ENCODE data around the gene SLC35E2B. TPM values are rescaled to one million over a fixed set of nuclear protein-coding genes. Genes with fewer than 3 reads are reported as not detected.
"Not testable (repeated sequence)": the region's sequence is repeated elsewhere in the genome, so short reads cannot be mapped to it uniquely, and the experiment has no call there.

Gene SLC35E2B
- polyA plus RNA-seq, 3 donors, result 12.2 to 29.2 (median 17.7) TPM

DNA sequence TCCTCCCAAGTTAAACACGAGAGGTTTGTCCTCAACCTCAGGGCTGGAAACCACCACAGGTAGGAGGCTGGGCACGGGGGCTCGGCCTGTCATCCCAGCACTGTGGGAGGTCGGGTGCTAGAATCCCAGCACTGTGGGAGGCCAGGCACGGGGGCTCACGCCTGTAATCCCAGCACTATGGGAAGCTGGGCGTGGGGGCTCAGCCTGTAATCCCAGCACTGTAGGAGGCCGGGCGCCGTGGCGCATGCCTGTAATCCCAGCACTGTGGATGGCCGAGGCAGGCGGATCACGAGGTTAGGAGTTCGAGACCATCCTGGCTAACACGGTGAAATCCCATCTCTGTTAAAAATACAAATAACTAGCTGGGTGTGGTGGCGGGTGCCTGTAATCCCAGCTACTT is 38.3 kb upstream of the SLC35E2B start:
- H3K27ac ChIP-seq (ENCODE audit: low read depth in 1 of 2, low read length in 2 of 2), result no peak overlapping the region
- no peak overlapping the region for H2AFZ ChIP-seq (ENCODE audit: insufficient read depth, low read depth, low read length, poor library complexity, severe bottlenecking)
- H3K4me3 ChIP-seq (replicated peaks in 1 of 3; ENCODE audit: low read depth in 2 of 3, low read length in 3 of 3), result no peak overlapping the region
- intact Hi-C loops (cut with micrococcal nuclease), result no loop called here
- Mint-ChIP-seq H3K27ac (peak overlapping the region in 1 of 7 donors; percentile 26), H3K9me3 (peaks cover 0 to 1% (median 0%) of the 10 kb centered on the region in 7 donors), H3K4me3 (no peak overlapping the region), H3K27me3 (ENCODE audit: low read depth in 3 of 3) (no peaks in the 10 kb centered on the region), H3K4me1 (peaks cover 9% of the 10 kb centered on the region), H3K36me3 (peaks cover 31 to 59% of the 10 kb centered on the region in 2 donors)
- peaks cover 16 to 33% of the 10 kb centered on the region in 2 donors for H3K36me3 ChIP-seq (replicated peaks in 1 of 2; ENCODE audit: control insufficient read depth in 1 of 2, insufficient read depth in 2 of 2, low read length in 2 of 2)
- no peaks in the 10 kb centered on the region for H3K9me3 ChIP-seq (replicated peaks in 1 of 2; ENCODE audit: control insufficient read depth in 1 of 2, insufficient read depth in 1 of 2, low read length in 2 of 2)
- H3K27me3 ChIP-seq (ENCODE audit: control insufficient read depth in 2 of 2, insufficient read depth in 2 of 2, low read length in 2 of 2), result no peaks in the 10 kb centered on the region
- H4K20me1 ChIP-seq (ENCODE audit: insufficient read depth, low read length), result no peaks in the 10 kb centered on the region
- no peaks in the 10 kb centered on the region for H3K79me2 ChIP-seq (ENCODE audit: insufficient read depth, low read length)
- no peak overlapping the region for H3K4me2 ChIP-seq (replicated peaks; ENCODE audit: extremely low read depth, low read length, poor library complexity, severe bottlenecking)
- no peak for DNase-seq
- H3K4me1 ChIP-seq (ENCODE audit: control insufficient read depth in 1 of 2, insufficient read depth in 2 of 2, low read length in 2 of 2), result peaks cover 0 to 4% of the 10 kb centered on the region in 2 donors
- WGBS (ENCODE audit: insufficient coverage), result 98% methylated on average over 11 of the region's 17 CpGs
- TF ChIP-seq, protein P1, sequence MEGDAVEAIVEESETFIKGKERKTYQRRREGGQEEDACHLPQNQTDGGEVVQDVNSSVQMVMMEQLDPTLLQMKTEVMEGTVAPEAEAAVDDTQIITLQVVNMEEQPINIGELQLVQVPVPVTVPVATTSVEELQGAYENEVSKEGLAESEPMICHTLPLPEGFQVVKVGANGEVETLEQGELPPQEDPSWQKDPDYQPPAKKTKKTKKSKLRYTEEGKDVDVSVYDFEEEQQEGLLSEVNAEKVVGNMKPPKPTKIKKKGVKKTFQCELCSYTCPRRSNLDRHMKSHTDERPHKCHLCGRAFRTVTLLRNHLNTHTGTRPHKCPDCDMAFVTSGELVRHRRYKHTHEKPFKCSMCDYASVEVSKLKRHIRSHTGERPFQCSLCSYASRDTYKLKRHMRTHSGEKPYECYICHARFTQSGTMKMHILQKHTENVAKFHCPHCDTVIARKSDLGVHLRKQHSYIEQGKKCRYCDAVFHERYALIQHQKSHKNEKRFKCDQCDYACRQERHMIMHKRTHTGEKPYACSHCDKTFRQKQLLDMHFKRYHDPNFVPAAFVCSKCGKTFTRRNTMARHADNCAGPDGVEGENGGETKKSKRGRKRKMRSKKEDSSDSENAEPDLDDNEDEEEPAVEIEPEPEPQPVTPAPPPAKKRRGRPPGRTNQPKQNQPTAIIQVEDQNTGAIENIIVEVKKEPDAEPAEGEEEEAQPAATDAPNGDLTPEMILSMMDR (IDR thresholded peaks at IDR 0.05), result no peak
- no peak overlapping the region for H3K9ac ChIP-seq (ENCODE audit: insufficient read depth, low read length, poor library complexity, severe bottlenecking)

GRCh38 chr1:1730230-1730629 is 37.6 kb upstream of the SLC35E2B start:
- H3K27me3 Mint-ChIP-seq (ENCODE audit: low read depth in 3 of 3); intact Hi-C loops (cut with micrococcal nuclease); H3K27ac ChIP-seq (ENCODE audit: low read depth in 1 of 2, low read length in 2 of 2); H4K20me1 ChIP-seq (ENCODE audit: insufficient read depth, low read length); H3K9me3 Mint-ChIP-seq; DNase-seq; H3K4me1 Mint-ChIP-seq; H3K4me1 ChIP-seq (ENCODE audit: control insufficient read depth in 1 of 2, insufficient read depth in 2 of 2, low read length in 2 of 2); H3K9ac ChIP-seq (ENCODE audit: insufficient read depth, low read length, poor library complexity, severe bottlenecking); H3K79me2 ChIP-seq (ENCODE audit: insufficient read depth, low read length); H3K4me3 ChIP-seq (replicated peaks in 1 of 3; ENCODE audit: low read depth in 2 of 3, low read length in 3 of 3); H3K4me2 ChIP-seq (replicated peaks; ENCODE audit: extremely low read depth, low read length, poor library complexity, severe bottlenecking); H3K4me3 Mint-ChIP-seq; H3K27me3 ChIP-seq (ENCODE audit: control insufficient read depth in 2 of 2, insufficient read depth in 2 of 2, low read length in 2 of 2); H2AFZ ChIP-seq (ENCODE audit: insufficient read depth, low read depth, low read length, poor library complexity, severe bottlenecking); H3K9me3 ChIP-seq (replicated peaks in 1 of 2; ENCODE audit: control insufficient read depth in 1 of 2, insufficient read depth in 1 of 2, low read length in 2 of 2); H3K27ac Mint-ChIP-seq: not testable (repeated sequence)
- peaks cover 16 to 32% of the 10 kb centered on the region in 2 donors for H3K36me3 ChIP-seq (replicated peaks in 1 of 2; ENCODE audit: control insufficient read depth in 1 of 2, insufficient read depth in 2 of 2, low read length in 2 of 2)
- H3K36me3 Mint-ChIP-seq, result peaks cover 26 to 53% of the 10 kb centered on the region in 2 donors
- WGBS (ENCODE audit: insufficient coverage), result no CpG with 5 or more reads among the region's 13 CpGs

- intact Hi-C loops (cut with micrococcal nuclease); H3K9ac ChIP-seq (ENCODE audit: insufficient read depth, low read length, poor library complexity, severe bottlenecking); DNase-seq; H4K20me1 ChIP-seq (ENCODE audit: insufficient read depth, low read length); H3K79me2 ChIP-seq (ENCODE audit: insufficient read depth, low read length); H3K4me1 ChIP-seq (ENCODE audit: control insufficient read depth in 1 of 2, insufficient read depth in 2 of 2, low read length in 2 of 2); H3K27me3 Mint-ChIP-seq (ENCODE audit: low read depth in 3 of 3); H3K9me3 Mint-ChIP-seq; H3K27me3 ChIP-seq (ENCODE audit: control insufficient read depth in 2 of 2, insufficient read depth in 2 of 2, low read length in 2 of 2); H3K4me2 ChIP-seq (replicated peaks; ENCODE audit: extremely low read depth, low read length, poor library complexity, severe bottlenecking); H3K4me3 ChIP-seq (replicated peaks in 1 of 3; ENCODE audit: low read depth in 2 of 3, low read length in 3 of 3); H3K27ac ChIP-seq (ENCODE audit: low read depth in 1 of 2, low read length in 2 of 2); H3K4me1 Mint-ChIP-seq; H3K4me3 Mint-ChIP-seq; H3K9me3 ChIP-seq (replicated peaks in 1 of 2; ENCODE audit: control insufficient read depth in 1 of 2, insufficient read depth in 1 of 2, low read length in 2 of 2); H2AFZ ChIP-seq (ENCODE audit: insufficient read depth, low read depth, low read length, poor library complexity, severe bottlenecking): not testable (repeated sequence)
- WGBS (ENCODE audit: insufficient coverage), result 100% methylated on average over 4 of the region's 18 CpGs
- Mint-ChIP-seq H3K27ac (peak overlapping the region in 6 of 7 donors; percentile 12 to 76 (median 56)), H3K36me3 (peaks cover 20 to 46% of the 10 kb centered on the region in 2 donors)
- peaks cover 16 to 26% of the 10 kb centered on the region in 2 donors for H3K36me3 ChIP-seq (replicated peaks in 1 of 2; ENCODE audit: control insufficient read depth in 1 of 2, insufficient read depth in 2 of 2, low read length in 2 of 2)
These were observed 36.7 kb upstream of the SLC35E2B start for GRCh38 chr1:1729116-1729816.

Data from CD14-positive monocyte (primary cell).